ENCODE measurements around the gene IGSF21. TPM values are rescaled to one million over a fixed set of nuclear protein-coding genes. Genes with fewer than 3 reads are reported as not detected.

Gene IGSF21
- total and polyA plus RNA-seq, 2 experiments from 2014 or later: not detected

DNA sequence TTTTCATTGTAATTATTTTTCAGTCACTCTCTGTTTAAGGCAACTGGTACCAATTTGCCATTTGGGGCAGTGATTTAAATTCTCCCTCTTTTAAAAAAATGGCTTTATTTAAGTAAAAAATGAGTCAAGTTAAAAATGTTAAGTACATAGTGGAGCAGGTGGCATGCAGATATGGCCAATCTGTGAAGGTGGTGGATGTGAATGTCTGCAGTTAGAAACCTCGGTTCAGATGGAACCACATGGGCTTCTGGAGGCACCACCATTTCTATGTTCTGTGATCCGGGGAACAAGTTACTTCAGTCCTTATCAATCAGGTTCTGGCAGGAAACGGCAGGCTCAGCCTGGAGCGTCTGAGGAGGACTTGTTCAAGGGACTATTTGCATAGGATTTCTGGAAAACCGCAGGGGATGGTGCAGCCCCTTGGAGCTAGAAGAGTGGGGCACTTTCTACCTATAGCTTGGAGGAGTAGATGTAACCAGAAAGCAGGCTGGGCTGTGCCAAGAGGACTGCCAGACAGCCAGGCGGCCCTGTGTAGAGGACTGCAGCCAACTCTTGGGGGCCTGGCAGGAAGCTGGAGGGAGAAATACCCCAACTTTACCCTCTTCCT lies 12.3 kb downstream of the IGSF21 start:
- Histone ChIP-seq H3K36me3 (replicated peaks; ENCODE audit: insufficient read depth, low read depth) (no peaks in the 10 kb centered on the region), H3K9me2 (replicated peaks; ENCODE audit: insufficient read depth) (no peaks in the 10 kb centered on the region), H3K4me1 (ENCODE audit: insufficient read depth) (no peaks in the 10 kb centered on the region), H3K27ac (no peak overlapping the region), H3K27me3 (peaks cover 54% of the 10 kb centered on the region), H4K20me1 (ENCODE audit: insufficient read depth, poor library complexity, severe bottlenecking) (no peaks in the 10 kb centered on the region), H3K4me2 (no peak overlapping the region), H3K9me3 (ENCODE audit: low read depth) (no peaks in the 10 kb centered on the region), H3K4me3 (no peak overlapping the region), H2AFZ (no peak overlapping the region), H3K79me2 (no peaks in the 10 kb centered on the region)
- 69% methylated on average over 6 of the region's 6 CpGs for WGBS (ENCODE audit: low lambda C conversion rate, missing lambda C conversion rate)
- no peak for DNase-seq (ENCODE audit: low spot score)
- TF ChIP-seq, protein P1, sequence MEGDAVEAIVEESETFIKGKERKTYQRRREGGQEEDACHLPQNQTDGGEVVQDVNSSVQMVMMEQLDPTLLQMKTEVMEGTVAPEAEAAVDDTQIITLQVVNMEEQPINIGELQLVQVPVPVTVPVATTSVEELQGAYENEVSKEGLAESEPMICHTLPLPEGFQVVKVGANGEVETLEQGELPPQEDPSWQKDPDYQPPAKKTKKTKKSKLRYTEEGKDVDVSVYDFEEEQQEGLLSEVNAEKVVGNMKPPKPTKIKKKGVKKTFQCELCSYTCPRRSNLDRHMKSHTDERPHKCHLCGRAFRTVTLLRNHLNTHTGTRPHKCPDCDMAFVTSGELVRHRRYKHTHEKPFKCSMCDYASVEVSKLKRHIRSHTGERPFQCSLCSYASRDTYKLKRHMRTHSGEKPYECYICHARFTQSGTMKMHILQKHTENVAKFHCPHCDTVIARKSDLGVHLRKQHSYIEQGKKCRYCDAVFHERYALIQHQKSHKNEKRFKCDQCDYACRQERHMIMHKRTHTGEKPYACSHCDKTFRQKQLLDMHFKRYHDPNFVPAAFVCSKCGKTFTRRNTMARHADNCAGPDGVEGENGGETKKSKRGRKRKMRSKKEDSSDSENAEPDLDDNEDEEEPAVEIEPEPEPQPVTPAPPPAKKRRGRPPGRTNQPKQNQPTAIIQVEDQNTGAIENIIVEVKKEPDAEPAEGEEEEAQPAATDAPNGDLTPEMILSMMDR (IDR thresholded peaks at IDR 0.05; ENCODE audit: poor library complexity): no peak
- TF ChIP-seq EZH2 (IDR thresholded peaks at IDR 0.05; ENCODE audit: borderline replicate concordance): no peak
- TF ChIP-seq EZH2phosphoT487 (IDR thresholded peaks at IDR 0.05; ENCODE audit: low read depth, severe bottlenecking, unreplicated experiment): no peak

DNA sequence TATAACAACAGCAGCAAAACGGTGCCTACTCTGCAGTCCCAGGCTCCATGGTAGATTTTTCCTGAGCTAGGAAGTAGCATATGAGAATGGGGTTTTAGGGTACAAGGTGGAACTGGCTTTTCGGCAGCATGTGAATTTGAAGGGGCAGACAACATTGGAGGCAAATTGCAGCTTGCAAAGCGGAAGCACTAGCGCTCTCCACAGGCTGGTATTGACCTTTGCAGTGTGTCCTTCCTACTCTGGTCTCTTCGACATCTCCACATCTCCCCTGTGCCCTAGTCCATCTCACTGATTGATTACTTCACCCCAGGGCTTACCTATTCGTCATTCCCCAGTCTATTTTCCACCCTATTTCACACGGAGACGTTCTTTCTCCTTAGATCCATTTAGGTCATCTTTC lies 13.0 kb downstream of the IGSF21 start:
- Histone ChIP-seq H4K20me1 (ENCODE audit: insufficient read depth, poor library complexity, severe bottlenecking) (no peaks in the 10 kb centered on the region), H2AFZ (no peak overlapping the region), H3K27ac (no peak overlapping the region), H3K36me3 (replicated peaks; ENCODE audit: insufficient read depth, low read depth) (no peaks in the 10 kb centered on the region), H3K4me2 (no peak overlapping the region), H3K9me3 (ENCODE audit: low read depth) (no peaks in the 10 kb centered on the region), H3K4me1 (ENCODE audit: insufficient read depth) (no peaks in the 10 kb centered on the region), H3K4me3 (no peak overlapping the region), H3K9me2 (replicated peaks; ENCODE audit: insufficient read depth) (no peaks in the 10 kb centered on the region), H3K79me2 (no peaks in the 10 kb centered on the region), H3K27me3 (peaks cover 47% of the 10 kb centered on the region)
- whole genome bisulfite sequencing (ENCODE audit: low lambda C conversion rate, missing lambda C conversion rate): 85% methylated on average over 8 of the region's 8 CpGs
- TF ChIP-seq EZH2 (IDR thresholded peaks at IDR 0.05; ENCODE audit: borderline replicate concordance): no peak
- TF ChIP-seq, protein P1 (IDR thresholded peaks at IDR 0.05; ENCODE audit: poor library complexity): no peak
- TF ChIP-seq EZH2phosphoT487 (IDR thresholded peaks at IDR 0.05; ENCODE audit: low read depth, severe bottlenecking, unreplicated experiment): no peak
- no peak for DNase-seq (ENCODE audit: low spot score)

- Histone ChIP-seq H3K36me3 (replicated peaks; ENCODE audit: insufficient read depth, low read depth) (no peaks in the 10 kb centered on the region), H3K27me3 (peaks cover 43% of the 10 kb centered on the region), H3K9me3 (ENCODE audit: low read depth) (no peaks in the 10 kb centered on the region), H3K4me2 (no peak overlapping the region), H4K20me1 (ENCODE audit: insufficient read depth, poor library complexity, severe bottlenecking) (no peaks in the 10 kb centered on the region), H2AFZ (no peak overlapping the region), H3K27ac (no peak overlapping the region), H3K4me3 (no peak overlapping the region), H3K4me1 (ENCODE audit: insufficient read depth) (no peaks in the 10 kb centered on the region), H3K9me2 (replicated peaks; ENCODE audit: insufficient read depth) (no peaks in the 10 kb centered on the region), H3K79me2 (no peaks in the 10 kb centered on the region)
- TF ChIP-seq EZH2 (IDR thresholded peaks at IDR 0.05; ENCODE audit: borderline replicate concordance) (no peak), EZH2phosphoT487 (IDR thresholded peaks at IDR 0.05; ENCODE audit: low read depth, severe bottlenecking, unreplicated experiment) (no peak)
- TF ChIP-seq, protein P1 (IDR thresholded peaks at IDR 0.05; ENCODE audit: poor library complexity): no peak
- DNase-seq (ENCODE audit: low spot score): no peak
- WGBS (ENCODE audit: low lambda C conversion rate, missing lambda C conversion rate): 98% methylated on average over 11 of the region's 11 CpGs
Observed at GRCh38 chr1:18121072-18121820, 13.6 kb downstream of the IGSF21 start.
